ENCODE results near the gene RELN. TPM values are rescaled to one million over a fixed set of nuclear protein-coding genes. Genes with fewer than 3 reads are reported as not detected.
A peak's percentile ranks its signal among the peaks of the same experiment; 100 is the strongest.

The RELN gene
- total and polyA plus RNA-seq, 9 of the 15 experiments (the other 6 are each of a cell fraction or from before 2014, with no cell fraction given): 12.9 to 43.2 (median 18.1) TPM

GRCh38 chr7:103862302-103863035, 127.0 kb downstream of the RELN start:
- in situ Hi-C loops (cut with MboI) (no loop called here), intact Hi-C loops (cut with micrococcal nuclease) (no loop called here)
- H3K4me1 ChIP-seq (replicated peaks in 1 of 2; ENCODE audit: control insufficient read depth in 2 of 2, insufficient read depth in 2 of 2, low read length in 2 of 2): peaks cover 0 to under 1% of the 10 kb centered on the region in 2 experiments; a peak in 3 of 5 replicates
- no peaks in the 10 kb centered on the region for H3K9me3 ChIP-seq (replicated peaks; ENCODE audit: control insufficient read depth, insufficient read depth, low read depth, low read length)
- H4K20me1 ChIP-seq (replicated peaks; ENCODE audit: control insufficient read depth, insufficient read depth, low read length): no peaks in the 10 kb centered on the region
- H3K27me3 ChIP-seq (ENCODE audit: control insufficient read depth in 2 of 2, insufficient read depth in 2 of 2, low read length in 2 of 2): no peaks in the 10 kb centered on the region
- FAIRE-seq (no peak), DNase-seq (ENCODE audit: extremely low read depth in 1 of 4, low spot score in 3 of 4) (no peak), ATAC-seq (no peak)
- no peak overlapping the region for H3K4me3 ChIP-seq
- H3K36me3 ChIP-seq (ENCODE audit: control insufficient read depth, insufficient read depth, low read length): no peaks in the 10 kb centered on the region
- ChIA-PET CTCF (ENCODE audit: low intra/inter-chr PET ratio) (no interaction called here), POLR2A (interaction anchor here (1.5 kb wide), 1 partner anchor 11 kb away, joined by 5 read pairs; no protein-coding TSS in a partner anchor)
- no peaks in the 10 kb centered on the region; the same call in 2 of the 3 replicates for H3K79me2 ChIP-seq (ENCODE audit: control insufficient read depth, insufficient read depth, low read length)
- H3K4me2 ChIP-seq (ENCODE audit: insufficient read depth, low read length): no peak overlapping the region
- no TSS peak for BruUV-seq (replicated peaks)
- no peak overlapping the region for H2AFZ ChIP-seq (ENCODE audit: low read depth, low read length)
- no peaks in the 10 kb centered on the region for H3K9me1 ChIP-seq (ENCODE audit: control insufficient read depth, insufficient read depth, low read length)
- H3K27ac ChIP-seq (ENCODE audit: extremely low read depth, low read depth, low read length): no peak overlapping the region
- H3K9ac ChIP-seq (ENCODE audit: insufficient read depth in 1 of 2, low read depth in 2 of 2, low read length in 2 of 2): no peak overlapping the region
- TF ChIP-seq MCM7 (IDR thresholded peaks at IDR 0.05) (peak in 1 of 2 experiments; percentile 55; a peak in 1 of 4 replicates), ZBTB7A (IDR thresholded peaks at IDR 0.05; ENCODE audit: borderline replicate concordance, control insufficient read depth, low read depth, low read length) (no peak), ZBTB2 (IDR thresholded peaks at IDR 0.05) (0 out of 2 replicates have a peak, but pooled peaks have one; percentile 52), GATA2 (CRISPR knock-in tag; IDR thresholded peaks at IDR 0.05) (0 out of 2 replicates have a peak, but pooled peaks have one; percentile 26), DACH1 (IDR thresholded peaks at IDR 0.05; ENCODE audit: partially characterized antibody) (peak; percentile 99), SUPT5H (IDR thresholded peaks at IDR 0.05) (no peak)
- 49% methylated on average over 4 of the region's 4 CpGs for WGBS (ENCODE audit: insufficient coverage, low coverage, missing lambda C conversion rate)
